ENCODE results near the gene C13orf46.

Gene C13orf46

GRCh38 chr13:113970810-113971470 lies 2.9 kb downstream of the C13orf46 start:
- no peak for DNase-seq (ENCODE audit: low read depth)

GRCh38 chr13:113969973-113970611 lies 3.8 kb downstream of the C13orf46 start:
- no peak for DNase-seq (ENCODE audit: low read depth)

GRCh38 chr13:113969311-113969972 lies 4.4 kb downstream of the C13orf46 start:
- no peak for DNase-seq (ENCODE audit: low read depth)

GRCh38 chr13:113968463-113969310 lies 5.2 kb downstream of the C13orf46 start:
- no peak for DNase-seq (ENCODE audit: low read depth)

- no peak for DNase-seq (ENCODE audit: low read depth)
These were observed 6.0 kb downstream of the C13orf46 start for GRCh38 chr13:113967729-113968462.

GRCh38 chr13:113967206-113967720 lies 6.6 kb downstream of the C13orf46 start:
- DNase-seq (ENCODE audit: low read depth): no peak

- DNase-seq (ENCODE audit: low read depth): no peak
These were observed 7.7 kb downstream of the C13orf46 start for GRCh38 chr13:113965968-113966884.

GRCh38 chr13:113965383-113965874 lies 8.4 kb downstream of the C13orf46 start:
- no peak for DNase-seq (ENCODE audit: low read depth)

GRCh38 chr13:113964251-113964995 lies 9.5 kb downstream of the C13orf46 start:
- DNase-seq (ENCODE audit: low read depth): no peak

GRCh38 chr13:113963376-113963775 lies 10.5 kb downstream of the C13orf46 start:
- no peak for DNase-seq (ENCODE audit: low read depth)

GRCh38 chr13:113962975-113963374 lies 10.9 kb downstream of the C13orf46 start:
- DNase-seq (ENCODE audit: low read depth): no peak

- DNase-seq (ENCODE audit: low read depth): no peak
These were observed 11.5 kb downstream of the C13orf46 start for GRCh38 chr13:113962386-113962785.

- DNase-seq (ENCODE audit: low read depth): no peak
These were observed 13.5 kb downstream of the C13orf46 start for GRCh38 chr13:113960276-113960948.

GRCh38 chr13:113959198-113959597 lies 14.7 kb downstream of the C13orf46 start:
- no peak for DNase-seq (ENCODE audit: low read depth)

GRCh38 chr13:113958373-113958772 lies 15.5 kb downstream of the C13orf46 start:
- no peak for DNase-seq (ENCODE audit: low read depth)

- no peak for DNase-seq (ENCODE audit: low read depth)
These were observed 17.3 kb downstream of the C13orf46 start for GRCh38 chr13:113956571-113956970.

- no peak for DNase-seq (ENCODE audit: low read depth)
These were observed 18.2 kb downstream of the C13orf46 start for GRCh38 chr13:113955691-113956090.

- DNase-seq (ENCODE audit: low read depth): no peak
These were observed 18.6 kb downstream of the C13orf46 start for GRCh38 chr13:113955235-113955634.

Measured in fibroblast of gingiva (primary cell).